HCT116 (cell line): Measurements from ENCODE around the gene ASB11. TPM values are rescaled to one million over a fixed set of nuclear protein-coding genes. Genes with fewer than 3 reads are reported as not detected.

ENCODE experiments used
- ATAC-seq: fragments of 200-7000 bp; cut with Tn5 transposase; 2 replicates; pipeline ENCODE4 v1.9.1; 2020; ENCODE audit warnings: mild to moderate bottlenecking, moderate library complexity
- BruUV-seq: library from RNA; stranded (reverse); fragments of 400-500 nt; replicated peaks from 2 replicates; lab custom pipeline; 2021; lab: Mats Ljungman, UMichigan
- CTCF ChIA-PET: fragments of 300-600 bp; sonication (Branson Sonifier 250); formaldehyde crosslinking; loops from one replicate; lab custom pipeline; 2021; ENCODE audit warnings: antibody characterized with exemption; lab: Charles Lee
- POLR2A ChIA-PET: fragments of 300-600, 350-600 bp; sonication (Branson Sonifier 250); formaldehyde crosslinking; loops from one replicate; lab custom pipeline; 2021; ENCODE audit warnings: antibody characterized with exemption; lab: Charles Lee
- RAD21 ChIA-PET, 2 experiments: fragments of 300-600 bp; sonication (Branson Sonifier 250); formaldehyde crosslinking; loops; one replicate each; lab custom pipeline; 2023; ENCODE audit warnings: low total read pairs in 2 of 2; ENCODE audit not compliant: uncharacterized antibody in 2 of 2, unreplicated experiment in 2 of 2, low non-redundant PET in 1 of 2; lab: Charles Lee
- DNase-seq: peaks from one replicate; pipeline ENCODE4 v3.0.0-alpha.2; 2010; ENCODE audit warnings: low read depth, low spot score
- H2AFZ ChIP-seq: fragments of 200-600 bp; shearing (Covaris generic), sonication (generic); 2 replicates; pipeline ENCODE4 v1.6.1; 2017; ENCODE audit warnings: low read depth, mixed run types, mixed read lengths, antibody characterized with exemption, low read length; ENCODE audit not compliant: poor library complexity, severe bottlenecking
- H3K27ac ChIP-seq: 2 replicates; pipeline ENCODE4 v1.5.1; 2012; ENCODE audit warnings: low read depth, low read length
- H3K27me3 ChIP-seq: fragments of 200-600 bp; sonication (generic); 2 replicates; pipeline ENCODE4 v1.6.1; 2016; ENCODE audit warnings: mixed run types, low read length, mixed read lengths; ENCODE audit not compliant: insufficient read depth
- H3K36me3 ChIP-seq, 2 experiments: fragments of 200-500 bp in 1 of 2; fragments of 200-600 bp in 1 of 2; sonication (Bioruptor generic) in 1 of 2; sonication (generic) in 1 of 2; 2 replicates each; pipeline versions ENCODE4 v1.5.1 to v1.6.1; 2014 to 2016; ENCODE audit warnings: low read length in 2 of 2, inconsistent platforms in 1 of 2, mixed read lengths in 1 of 2, mixed run types in 1 of 2; ENCODE audit not compliant: insufficient read depth in 2 of 2, control insufficient read depth in 1 of 2
- H3K4me1 ChIP-seq, 2 experiments: fragments of 200-600 bp in 1 of 2; sonication (generic) in 1 of 2; 2 replicates each; pipeline versions ENCODE4 v1.5.1 to v1.6.1; 2012 to 2017; ENCODE audit warnings: low read length in 2 of 2, inconsistent platforms in 1 of 2, mild to moderate bottlenecking in 1 of 2, mixed read lengths in 1 of 2, mixed run types in 1 of 2, moderate library complexity in 1 of 2; ENCODE audit not compliant: insufficient read depth in 2 of 2, control insufficient read depth in 1 of 2
- H3K4me2 ChIP-seq: fragments of 200-600 bp; sonication (generic); 2 replicates; pipeline ENCODE4 v1.6.1; 2017; ENCODE audit warnings: mixed run types, low read length, mixed read lengths
- H3K4me3 ChIP-seq, 2 experiments: fragments of 200-600 bp in 1 of 2; sonication (generic) in 1 of 2; replicated peaks in 1 of 2; 2 replicates each; pipeline ENCODE4 v1.5.1; 2011 to 2016; ENCODE audit warnings: low read length in 2 of 2, control low read depth in 1 of 2, low read depth in 1 of 2, mild to moderate bottlenecking in 1 of 2, mixed read lengths in 1 of 2, mixed run types in 1 of 2
- H3K79me2 ChIP-seq: fragments of 200-600 bp; sonication (generic); 2 replicates; pipeline ENCODE4 v1.6.1; 2017; ENCODE audit warnings: mild to moderate bottlenecking, mixed run types, low read length, moderate library complexity, mixed read lengths; ENCODE audit not compliant: insufficient read depth
- H3K9ac ChIP-seq: fragments of 200-600 bp; sonication (generic); 2 replicates; pipeline ENCODE4 v1.6.1; 2016; ENCODE audit warnings: low read length, mixed read lengths
- H3K9me2 ChIP-seq: fragments of 200-600 bp; sonication (generic), shearing (Covaris generic); 2 replicates; pipeline ENCODE4 v1.6.1; 2017; ENCODE audit warnings: mixed run types, mild to moderate bottlenecking, moderate library complexity; ENCODE audit not compliant: insufficient read depth
- H3K9me3 ChIP-seq, 2 experiments: fragments of 200-500 bp in 1 of 2; fragments of 200-600 bp in 1 of 2; sonication (Bioruptor generic) in 1 of 2; sonication (generic) in 1 of 2; 2 replicates each; pipeline ENCODE4 v1.6.1; 2014 to 2017; ENCODE audit warnings: low read length in 2 of 2, mixed read lengths in 2 of 2, inconsistent platforms in 1 of 2, low read depth in 1 of 2, mild to moderate bottlenecking in 1 of 2, mixed run types in 1 of 2, moderate library complexity in 1 of 2; ENCODE audit not compliant: control insufficient read depth in 1 of 2, insufficient read depth in 1 of 2
- H4K20me1 ChIP-seq: fragments of 200-600 bp; sonication (generic), shearing (Covaris generic); 2 replicates; pipeline ENCODE4 v1.6.1; 2017; ENCODE audit warnings: mixed run types, mild to moderate bottlenecking, moderate library complexity; ENCODE audit not compliant: insufficient read depth
- EGR1 ChIP-seq: IDR thresholded peaks from 2 replicates; pipeline ENCODE4 v1.6.1; 2012; ENCODE audit warnings: low read depth
- ELF1 ChIP-seq: IDR thresholded peaks from 2 replicates; pipeline ENCODE4 v1.6.1; 2012; ENCODE audit warnings: low read depth, borderline replicate concordance
- EZH2phosphoT487 ChIP-seq: fragments of 200-600 bp; IDR thresholded peaks from 2 replicates; pipeline ENCODE4 v1.6.1; 2018; ENCODE audit warnings: antibody characterized with exemption, borderline replicate concordance
- FOSL1 ChIP-seq: IDR thresholded peaks from 2 replicates; pipeline ENCODE4 v1.6.1; 2012; ENCODE audit warnings: low read depth
- POLR2A ChIP-seq: IDR thresholded peaks from 2 replicates; pipeline ENCODE4 v1.7.0; 2011; ENCODE audit warnings: borderline replicate concordance; ENCODE audit not compliant: insufficient read depth, insufficient read length; ENCODE audit errors: extremely low read depth
- SIN3A ChIP-seq: IDR thresholded peaks from 2 replicates; pipeline ENCODE4 v1.6.1; 2012; ENCODE audit warnings: low read depth
- SP1 ChIP-seq: IDR thresholded peaks from 2 replicates; pipeline ENCODE4 v1.6.1; 2012; ENCODE audit warnings: low read depth
- ZNF274 ChIP-seq: fragments of 200-500 bp; sonication (Bioruptor generic); IDR thresholded peaks from 2 replicates; pipeline ENCODE4 v1.6.1; 2014; ENCODE audit warnings: mild to moderate bottlenecking, low read depth, low read length, inconsistent platforms
- intact Hi-C: fragments of 100-400 bp; cut with micrococcal nuclease; formaldehyde crosslinking; loops from 2 replicates; pipeline ENCODE4 v1.10.0; 2022
- total RNA-seq: library from RNA; stranded (reverse); gene quantifications from one replicate; pipeline ENCODE4 v1.2.1, GENCODE V29; 2021; ENCODE audit not compliant: unreplicated experiment
- TF ChIP-seq, protein P1 (sequence below): IDR thresholded peaks from 2 replicates; pipeline ENCODE4 v1.6.1; 2012

Gene ASB11
- total RNA-seq, 1 experiment from 2014 or later: not detected

DNA sequence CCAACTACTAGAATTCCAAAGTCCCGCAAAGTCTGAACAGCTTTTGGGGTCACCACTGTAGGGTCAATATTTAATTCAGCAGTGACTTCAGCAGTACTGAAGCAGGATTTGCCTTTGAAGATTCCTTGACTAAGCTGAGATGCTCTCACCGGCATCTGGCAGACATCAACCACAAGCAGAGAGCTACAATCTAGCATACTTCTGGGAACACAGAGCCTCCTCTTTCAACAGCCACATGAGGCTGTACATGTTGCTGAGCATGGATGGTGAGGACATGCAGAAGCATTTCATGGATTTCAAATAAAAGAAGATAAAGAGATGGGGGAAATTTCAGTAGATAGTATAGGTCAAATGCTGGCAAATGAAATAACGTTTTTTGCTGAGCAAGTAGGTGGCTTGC is 6.6 kb upstream of the ASB11 start:
- no peak overlapping the region for H3K4me3 ChIP-seq
- RAD21 ChIA-PET: no interaction called here

DNA sequence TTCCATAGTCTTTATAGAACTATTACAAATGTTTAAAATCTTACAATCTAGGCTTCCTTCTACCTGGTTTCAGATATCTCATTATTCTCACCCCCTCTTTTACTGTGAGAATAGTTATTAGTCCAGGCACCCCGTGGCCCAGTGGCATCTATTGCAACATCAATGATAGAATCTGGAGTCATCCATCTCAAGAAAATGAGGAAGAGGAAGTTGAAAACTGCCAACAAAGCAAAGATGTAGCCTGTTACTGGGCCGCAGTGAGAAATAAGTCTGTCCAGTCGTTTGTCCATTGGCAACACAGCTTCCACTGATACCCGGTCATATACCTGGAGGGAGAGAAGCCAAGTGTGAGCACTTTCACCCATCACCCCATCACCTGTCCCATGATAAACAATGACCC is 6.0 kb upstream of the ASB11 start:
- no peaks in the 10 kb centered on the region for H3K4me1 ChIP-seq
- H3K4me3 ChIP-seq: no peak overlapping the region
- ChIA-PET CTCF (no interaction called here), POLR2A (no interaction called here), RAD21 (no interaction called here)
- H3K36me3 ChIP-seq: no peaks in the 10 kb centered on the region; a peak in 1 of 4 replicates
- TF ChIP-seq FOSL1: no peak
- TF ChIP-seq POLR2A: no peak
- H3K79me2 ChIP-seq: no peaks in the 10 kb centered on the region
- H3K9ac ChIP-seq: no peak overlapping the region
- DNase-seq (no peak), ATAC-seq (no peak)
- BruUV-seq: no TSS peak
- no peaks in the 10 kb centered on the region for H3K9me2 ChIP-seq
- intact Hi-C loops: no loop called here
- H2AFZ ChIP-seq: no peak overlapping the region
- H3K4me2 ChIP-seq: no peak overlapping the region
- H3K27ac ChIP-seq: no peak overlapping the region
- H3K27me3 ChIP-seq: no peaks in the 10 kb centered on the region
- H4K20me1 ChIP-seq: no peaks in the 10 kb centered on the region
- H3K9me3 ChIP-seq: no peaks in the 10 kb centered on the region

More for the DNA sequence above, 6.6 kb upstream of the ASB11 start:
- ATAC-seq (no peak), DNase-seq (no peak)
- TF ChIP-seq EGR1 (no peak), SIN3A (no peak), ELF1 (no peak), ZNF274 (no peak), SP1 (no peak), EZH2phosphoT487 (no peak)
- TF ChIP-seq, protein P1, sequence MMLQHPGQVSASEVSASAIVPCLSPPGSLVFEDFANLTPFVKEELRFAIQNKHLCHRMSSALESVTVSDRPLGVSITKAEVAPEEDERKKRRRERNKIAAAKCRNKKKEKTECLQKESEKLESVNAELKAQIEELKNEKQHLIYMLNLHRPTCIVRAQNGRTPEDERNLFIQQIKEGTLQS: no peak
- CTCF ChIA-PET: no interaction called here
- no peaks in the 10 kb centered on the region for H3K27me3 ChIP-seq
- H4K20me1 ChIP-seq: no peaks in the 10 kb centered on the region
- no peaks in the 10 kb centered on the region for H3K79me2 ChIP-seq
- BruUV-seq: no TSS peak
- H3K9me3 ChIP-seq: no peaks in the 10 kb centered on the region
- POLR2A ChIA-PET: no interaction called here
- no peaks in the 10 kb centered on the region for H3K4me1 ChIP-seq
- H2AFZ ChIP-seq: no peak overlapping the region
- no peak overlapping the region for H3K27ac ChIP-seq
- no peak overlapping the region for H3K4me2 ChIP-seq
- H3K9ac ChIP-seq: no peak overlapping the region
- intact Hi-C loops: no loop called here
- no peaks in the 10 kb centered on the region for H3K9me2 ChIP-seq
- no peaks in the 10 kb centered on the region; a peak in 1 of 4 replicates for H3K36me3 ChIP-seq
